CD1c-positive myeloid dendritic cell (primary cell): Measurements from ENCODE around the gene HSF2BP.
"Not testable (repeated sequence)": the region's sequence is repeated elsewhere in the genome, so short reads cannot be mapped to it uniquely, and the experiment has no call there.

Source experiments
- DNase-seq: peaks from one replicate; pipeline ENCODE4 v3.0.0-alpha.2; 2016; ENCODE audit errors: extremely low spot score

HSF2BP gene

DNA sequence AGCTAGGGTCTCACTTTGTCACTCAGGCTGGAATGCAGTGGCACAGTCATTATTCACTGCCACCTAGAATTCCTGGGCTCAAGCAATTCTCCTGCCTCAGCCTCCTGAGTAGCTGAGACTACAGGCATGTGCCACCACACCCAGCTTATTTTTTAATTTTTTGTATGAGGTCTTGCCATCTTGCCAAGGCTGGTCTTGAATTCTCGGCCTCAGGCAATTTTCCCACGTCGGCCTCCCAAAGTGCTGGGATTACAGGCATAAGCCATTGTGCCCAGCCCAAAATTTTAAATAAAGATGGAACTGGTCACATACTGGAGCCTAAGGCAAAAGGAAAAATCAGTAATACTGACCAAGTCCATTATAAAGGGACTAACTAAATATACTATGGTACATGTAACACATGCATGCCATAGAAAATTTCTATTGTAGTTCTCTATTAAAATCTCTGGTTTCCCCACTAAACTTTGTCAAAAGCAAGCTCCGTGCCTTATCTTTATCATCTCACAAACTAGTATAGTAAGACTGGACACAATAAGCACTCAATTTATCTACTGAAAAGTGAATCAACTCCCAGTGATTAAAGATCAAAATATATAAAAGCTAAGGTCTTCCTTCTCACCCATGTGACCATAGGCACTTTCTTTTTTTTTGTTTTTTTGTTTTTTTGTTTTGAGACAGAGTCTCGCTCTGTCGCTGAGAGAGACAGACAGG, 61.6 kb downstream of the HSF2BP start:
- no peak for DNase-seq

- no peak for DNase-seq
These were observed 62.2 kb downstream of the HSF2BP start for GRCh38 chr21:43597052-43597451.

- DNase-seq = no peak
These were observed 62.7 kb downstream of the HSF2BP start for GRCh38 chr21:43596616-43597015.

GRCh38 chr21:43595769-43596168, 63.5 kb downstream of the HSF2BP start:
- not testable (repeated sequence) for DNase-seq

GRCh38 chr21:43593078-43593477, 66.2 kb downstream of the HSF2BP start:
- no peak for DNase-seq

- peak; percentile 65 for DNase-seq
These were observed 67.7 kb downstream of the HSF2BP start for GRCh38 chr21:43591571-43591970.

DNA sequence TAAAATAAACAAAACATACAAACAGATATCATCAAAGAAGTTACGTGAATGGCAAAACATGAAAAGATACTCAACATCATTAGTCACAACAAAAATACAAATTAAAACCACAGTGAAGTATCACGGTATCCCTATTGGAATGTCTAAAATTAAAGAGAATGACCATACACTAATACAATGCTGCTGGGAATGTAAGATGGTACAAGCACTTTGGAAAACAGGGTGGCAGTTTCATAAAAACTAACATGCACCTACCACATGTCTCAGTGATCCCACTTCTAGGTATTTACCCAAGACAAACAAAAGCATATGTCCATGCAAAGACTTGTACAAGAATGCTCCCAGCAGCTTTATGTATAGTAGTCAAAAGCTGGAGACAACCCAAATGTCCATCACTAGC, 69.1 kb downstream of the HSF2BP start:
- DNase-seq = no peak

GRCh38 chr21:43588957-43589356, 70.3 kb downstream of the HSF2BP start:
- DNase-seq = no peak

DNA sequence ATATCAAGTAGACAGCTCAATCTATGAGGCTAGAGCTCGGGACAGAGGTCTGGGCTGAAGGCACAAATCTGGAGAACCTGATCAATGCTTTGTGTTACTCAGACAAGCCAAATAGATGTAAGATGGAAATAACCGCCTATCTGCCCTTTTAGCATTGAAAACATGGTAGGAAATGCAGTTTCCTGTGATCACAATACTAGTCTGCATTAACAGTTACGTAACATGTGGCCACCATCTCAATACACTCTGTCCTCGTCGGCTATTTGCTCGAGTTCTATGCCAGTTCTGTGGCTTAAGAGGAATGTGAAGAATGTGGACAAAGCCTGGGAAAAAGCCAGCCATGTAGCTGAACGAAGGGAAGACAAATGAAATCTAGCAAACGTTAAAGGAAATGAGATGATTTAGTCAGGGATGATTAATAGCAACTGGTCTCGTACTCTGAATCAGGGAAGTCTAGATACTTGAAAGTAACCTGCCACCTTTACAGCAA, 73.3 kb downstream of the HSF2BP start:
- no peak for DNase-seq

DNA sequence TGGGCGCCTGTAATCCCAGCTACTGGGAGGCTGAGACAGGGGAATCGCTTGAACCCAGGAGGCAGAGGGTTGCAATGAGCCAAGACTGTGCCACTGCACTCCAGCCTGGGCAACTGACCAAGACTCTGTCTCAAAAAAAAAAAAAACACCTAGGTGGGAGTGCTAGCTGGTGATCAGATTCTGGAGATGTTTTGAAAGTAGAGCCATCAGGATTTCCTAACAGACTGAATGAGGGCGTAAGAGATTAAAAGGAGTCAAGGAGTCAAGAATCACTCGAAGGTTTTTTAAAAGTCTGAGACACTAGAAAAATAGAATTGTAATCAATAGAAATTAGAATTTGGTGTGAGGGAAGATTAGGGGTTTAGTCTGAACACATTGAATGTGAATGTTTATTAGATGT, 73.8 kb downstream of the HSF2BP start:
- no peak for DNase-seq

GRCh38 chr21:43581453-43581852, 77.8 kb downstream of the HSF2BP start:
- DNase-seq = no peak

DNA sequence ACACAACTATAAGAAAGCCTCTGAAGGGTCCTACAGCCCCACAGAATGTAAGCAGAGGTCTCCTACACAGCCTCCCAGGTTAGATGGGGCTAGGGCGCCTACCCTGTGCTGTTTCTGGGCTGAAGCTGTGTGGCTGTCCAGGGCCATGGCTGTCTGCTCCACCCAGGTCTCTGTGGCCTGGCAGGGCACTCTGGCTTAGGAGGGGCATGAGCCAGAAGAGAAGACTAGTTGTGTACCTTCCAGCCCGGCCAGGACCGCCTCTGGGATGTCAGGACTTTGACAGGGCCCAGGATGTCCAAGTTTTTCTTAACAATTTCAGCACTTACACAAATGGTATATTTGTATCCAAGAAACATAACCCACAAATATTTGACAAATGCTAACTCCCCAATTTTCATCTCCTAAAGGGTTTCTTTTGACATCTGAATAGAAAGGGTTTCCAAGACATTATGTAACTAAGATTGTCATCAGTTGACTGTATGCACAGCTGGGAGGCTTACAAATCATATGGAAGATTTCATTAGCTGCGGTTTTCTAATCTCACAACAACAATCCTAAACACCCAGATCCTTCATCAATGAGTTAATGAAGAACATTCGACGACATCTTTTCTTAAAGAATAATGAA, 80.5 kb downstream of the HSF2BP start:
- no peak for DNase-seq

DNA sequence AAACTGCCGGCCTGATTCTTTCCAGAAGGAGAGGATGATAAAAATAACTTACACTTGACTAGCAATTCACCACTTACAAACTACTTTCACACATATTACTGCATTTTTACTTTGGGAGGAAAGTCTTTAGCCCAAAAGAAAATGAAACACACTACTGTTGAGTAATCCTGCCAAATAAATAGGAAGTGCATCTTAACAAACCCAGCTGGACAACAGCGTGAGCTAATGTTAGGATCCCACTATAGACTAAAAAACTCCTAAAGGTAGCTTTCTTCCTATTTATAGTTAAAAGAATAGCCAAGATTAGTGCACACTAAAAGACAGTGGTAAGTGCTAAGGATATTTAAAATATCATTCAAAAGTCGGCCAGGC, 83.8 kb downstream of the HSF2BP start:
- DNase-seq = peak; percentile 59

DNA sequence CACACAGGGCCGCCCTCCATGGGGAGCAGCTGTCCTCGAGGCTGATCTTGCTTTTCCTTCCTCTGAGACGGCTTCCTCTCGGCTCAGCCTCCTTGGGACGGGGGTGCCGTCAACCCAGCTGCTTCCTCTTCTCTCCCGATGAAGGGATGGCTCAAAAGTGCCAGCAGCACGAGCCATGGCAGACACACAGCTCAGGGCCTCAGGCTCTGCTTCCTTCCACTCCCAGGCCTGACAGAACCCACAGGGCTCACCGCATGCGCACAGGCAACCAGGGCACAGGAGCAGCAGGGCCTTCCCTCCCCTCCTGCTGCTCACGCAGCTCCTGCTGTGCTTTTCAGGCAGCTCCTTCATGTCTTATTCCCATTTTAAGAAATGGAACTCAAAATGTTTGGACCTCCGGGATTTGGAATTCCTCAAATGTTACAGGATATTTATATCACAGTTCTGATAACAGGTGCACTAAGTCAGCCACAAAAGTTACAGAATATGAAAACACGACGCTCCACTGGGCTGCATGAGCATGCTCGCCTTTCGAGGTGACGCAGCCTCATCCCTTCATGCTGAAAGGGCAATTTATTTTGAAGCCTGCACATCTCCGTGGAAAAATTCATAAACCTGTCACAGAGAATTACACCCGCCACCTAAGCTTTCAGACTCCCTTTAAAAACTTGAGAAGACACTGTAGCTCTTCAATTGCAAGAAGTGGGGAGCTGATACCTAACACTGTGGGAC, 84.4 kb downstream of the HSF2BP start:
- DNase-seq = peak; percentile 65

DNA sequence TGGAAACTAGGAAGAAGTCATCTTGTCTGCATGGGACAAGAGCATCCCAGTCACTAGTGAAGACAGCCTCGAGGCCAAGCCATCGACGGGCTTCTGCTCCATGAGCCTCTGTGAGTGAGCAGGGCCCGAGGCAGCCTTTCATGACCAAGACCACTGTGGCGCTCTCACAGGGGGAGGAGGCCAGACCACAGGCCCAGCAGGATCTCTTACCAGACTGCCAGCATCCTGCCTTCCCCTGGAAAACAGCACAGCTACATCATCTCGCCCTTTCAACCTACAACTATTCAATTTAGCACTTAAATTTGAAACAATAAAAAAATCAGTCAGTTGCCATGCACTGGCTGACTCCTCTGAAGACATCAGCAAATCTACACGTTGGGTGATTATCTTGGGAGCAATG, 85.4 kb downstream of the HSF2BP start:
- DNase-seq = no peak

DNA sequence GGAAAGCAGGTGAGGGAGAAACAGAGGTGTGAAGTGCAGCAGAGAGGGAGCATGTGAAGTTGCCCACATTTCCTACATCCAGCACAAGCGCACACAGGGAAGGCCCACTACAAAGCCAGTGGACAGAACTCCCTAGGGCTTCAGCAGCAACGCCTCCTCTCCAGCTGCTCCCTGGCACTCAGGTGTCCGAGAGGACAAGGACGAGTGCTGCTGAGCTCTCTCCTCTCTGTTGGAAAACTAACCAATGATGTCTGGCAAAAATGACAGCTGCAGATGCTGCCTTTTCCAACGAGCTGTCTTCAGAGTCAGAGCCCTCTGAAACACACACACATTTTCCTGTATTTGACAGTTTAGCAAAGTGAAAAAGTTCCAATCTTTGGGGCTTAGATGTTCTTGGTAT, 86.8 kb downstream of the HSF2BP start:
- DNase-seq = no peak

DNA sequence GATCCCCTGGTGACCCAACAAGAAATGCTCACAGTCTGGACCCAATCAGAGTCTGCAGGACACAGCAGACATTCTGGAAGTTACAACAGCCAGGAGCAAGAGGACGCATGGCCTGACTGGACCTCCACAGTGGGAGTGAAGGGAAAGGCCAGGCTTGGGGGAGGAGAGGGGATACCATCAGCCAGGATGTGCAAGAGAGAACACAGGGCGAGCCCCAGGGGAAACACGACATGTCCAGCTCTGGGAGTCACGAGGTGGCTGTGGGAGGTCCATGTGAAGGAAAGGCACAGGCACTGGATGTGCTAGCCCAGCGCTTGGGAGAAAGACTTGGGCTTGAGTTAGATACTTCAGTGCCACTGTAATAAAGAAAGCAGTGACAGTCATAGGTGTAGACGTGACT, 87.3 kb downstream of the HSF2BP start:
- DNase-seq = no peak

DNA sequence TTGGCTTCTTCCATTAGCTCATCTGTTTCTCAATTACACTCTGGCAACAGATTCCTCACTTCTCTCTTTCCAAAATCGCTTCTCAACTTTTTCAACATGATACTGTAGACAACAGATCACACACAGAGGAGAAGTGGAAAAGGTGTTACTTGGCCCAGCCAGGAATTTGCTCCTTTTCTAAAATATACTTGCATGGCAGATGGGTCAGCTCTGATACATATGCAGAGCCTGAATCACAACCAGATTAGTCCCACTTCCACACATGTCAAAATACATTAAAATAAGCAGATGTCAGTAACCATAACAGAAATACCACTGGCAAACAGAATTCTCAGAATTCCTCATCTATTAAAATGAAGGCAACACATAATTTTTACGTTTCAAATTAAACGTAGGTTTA, 89.1 kb downstream of the HSF2BP start:
- not testable (repeated sequence) for DNase-seq

GRCh38 chr21:43562451-43562850, 96.8 kb downstream of the HSF2BP start:
- not testable (repeated sequence) for DNase-seq

DNA sequence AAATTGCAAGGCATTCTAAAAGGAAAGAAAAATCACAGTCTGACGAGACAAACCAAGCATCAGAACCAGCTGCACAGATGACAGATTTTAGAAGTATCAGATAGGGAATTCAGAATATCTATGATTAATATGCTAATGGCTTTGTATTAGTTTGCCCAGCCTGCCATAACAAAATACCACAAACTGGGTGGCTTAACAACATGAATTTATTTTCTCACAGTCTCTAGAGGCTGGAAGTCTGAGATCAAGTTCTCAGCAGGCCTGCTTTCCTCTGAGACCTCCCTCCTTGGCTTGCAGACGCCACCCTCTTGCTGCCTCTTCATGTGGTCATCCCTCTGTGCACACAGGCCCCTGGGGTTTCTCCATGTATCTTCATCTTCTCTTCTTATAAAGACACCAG, 118.7 kb downstream of the HSF2BP start:
- not testable (repeated sequence) for DNase-seq

DNA sequence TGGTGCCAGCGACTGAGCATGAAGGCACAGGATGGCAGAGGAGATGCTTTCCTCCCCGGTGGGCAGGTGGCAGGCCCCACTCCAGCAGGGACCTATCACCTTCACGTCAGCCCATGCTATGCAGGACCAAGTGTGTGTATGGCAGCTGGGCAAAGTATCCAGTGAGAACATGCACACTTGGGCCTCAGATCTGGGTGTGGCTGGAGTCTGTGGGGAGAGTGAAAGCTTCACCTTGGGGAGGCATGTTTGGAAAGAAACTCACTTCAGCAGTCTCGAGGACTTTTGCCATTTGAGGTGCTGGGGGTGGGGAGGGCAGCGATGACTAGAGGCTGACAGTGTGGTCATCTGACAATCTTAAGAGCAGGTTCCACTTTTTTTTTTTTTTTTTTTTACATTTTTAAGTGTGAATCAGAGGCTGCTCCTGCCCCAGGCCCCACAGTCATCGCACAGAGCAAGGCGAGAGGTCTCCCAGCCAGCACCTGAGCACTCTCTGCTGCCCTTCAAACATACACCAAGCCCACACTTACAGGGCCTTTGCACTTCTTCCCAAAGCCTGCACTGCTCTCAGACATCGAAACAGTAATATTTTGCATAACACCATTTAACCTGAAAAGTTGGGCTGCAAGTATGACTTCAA, 136.7 kb downstream of the HSF2BP start:
- not testable (repeated sequence) for DNase-seq

- not testable (repeated sequence) for DNase-seq
These were observed 141.6 kb downstream of the HSF2BP start for GRCh38 chr21:43517701-43518100.
